Osteoblast (primary cell): ENCODE data around the gene ERFL. TPM values are rescaled to one million over a fixed set of nuclear protein-coding genes. Genes with fewer than 3 reads are reported as not detected.

Source experiments
- DNase-seq: peaks from one replicate; pipeline ENCODE4 v3.0.0; 2011; ENCODE audit warnings: low spot score, mixed read lengths; ENCODE audit not compliant: insufficient read length; ENCODE audit errors: missing footprints
- H2AFZ ChIP-seq: 2 replicates; pipeline ENCODE4 v1.6.0; 2011; ENCODE audit warnings: mild to moderate bottlenecking, low read length
- H3K27ac ChIP-seq: 2 replicates; pipeline ENCODE4 v1.5.1; 2011; ENCODE audit warnings: mild to moderate bottlenecking, low read depth, low read length, moderate library complexity
- H3K27me3 ChIP-seq: 2 replicates; pipeline ENCODE4 v1.6.0; 2012; ENCODE audit warnings: mild to moderate bottlenecking, control low read depth, inconsistent platforms, low read length, moderate library complexity; ENCODE audit not compliant: insufficient read depth
- H3K36me3 ChIP-seq: 2 replicates; pipeline ENCODE4 v1.5.1; 2011; ENCODE audit warnings: mild to moderate bottlenecking, low read length, control low read depth, moderate library complexity; ENCODE audit not compliant: insufficient read depth
- H3K4me1 ChIP-seq: 2 replicates; pipeline ENCODE4 v1.5.1; 2011; ENCODE audit warnings: mild to moderate bottlenecking, low read length, control low read depth, moderate library complexity; ENCODE audit not compliant: insufficient read depth
- H3K4me2 ChIP-seq: 2 replicates; pipeline ENCODE4 v1.6.0; 2011; ENCODE audit warnings: mild to moderate bottlenecking, low read length; ENCODE audit not compliant: insufficient read depth
- H3K4me3 ChIP-seq: fragments of 200-600 bp; sonication (generic); 3 replicates; pipeline ENCODE4 v1.5.1; 2012; ENCODE audit warnings: mild to moderate bottlenecking, low read length, inconsistent platforms; ENCODE audit not compliant: insufficient read depth
- H3K79me2 ChIP-seq: 2 replicates; pipeline ENCODE4 v1.6.0; 2012; ENCODE audit warnings: mild to moderate bottlenecking, low read length, control low read depth, inconsistent platforms; ENCODE audit not compliant: insufficient read depth
- H3K9me3 ChIP-seq: 2 replicates; pipeline ENCODE4 v1.5.1; 2011; ENCODE audit warnings: low read depth, low read length, control low read depth
- H4K20me1 ChIP-seq: 2 replicates; pipeline ENCODE4 v1.6.0; 2012; ENCODE audit warnings: mild to moderate bottlenecking, low read length, control low read depth; ENCODE audit not compliant: insufficient read depth
- total RNA-seq: library from RNA; depleted of rRNA; stranded (reverse); fragments of >200 nt; gene quantifications from 2 replicates; pipeline ENCODE4 v1.2.3, GENCODE V29; 2012
- TF ChIP-seq, protein P1 (sequence below): IDR thresholded peaks from 2 replicates; pipeline ENCODE4 v1.5.1; 2011; ENCODE audit warnings: mild to moderate bottlenecking, low read depth, low read length, moderate library complexity; ENCODE audit errors: extremely low read depth

Gene ERFL
- total RNA-seq, 1 donor = under 0.01 TPM

DNA sequence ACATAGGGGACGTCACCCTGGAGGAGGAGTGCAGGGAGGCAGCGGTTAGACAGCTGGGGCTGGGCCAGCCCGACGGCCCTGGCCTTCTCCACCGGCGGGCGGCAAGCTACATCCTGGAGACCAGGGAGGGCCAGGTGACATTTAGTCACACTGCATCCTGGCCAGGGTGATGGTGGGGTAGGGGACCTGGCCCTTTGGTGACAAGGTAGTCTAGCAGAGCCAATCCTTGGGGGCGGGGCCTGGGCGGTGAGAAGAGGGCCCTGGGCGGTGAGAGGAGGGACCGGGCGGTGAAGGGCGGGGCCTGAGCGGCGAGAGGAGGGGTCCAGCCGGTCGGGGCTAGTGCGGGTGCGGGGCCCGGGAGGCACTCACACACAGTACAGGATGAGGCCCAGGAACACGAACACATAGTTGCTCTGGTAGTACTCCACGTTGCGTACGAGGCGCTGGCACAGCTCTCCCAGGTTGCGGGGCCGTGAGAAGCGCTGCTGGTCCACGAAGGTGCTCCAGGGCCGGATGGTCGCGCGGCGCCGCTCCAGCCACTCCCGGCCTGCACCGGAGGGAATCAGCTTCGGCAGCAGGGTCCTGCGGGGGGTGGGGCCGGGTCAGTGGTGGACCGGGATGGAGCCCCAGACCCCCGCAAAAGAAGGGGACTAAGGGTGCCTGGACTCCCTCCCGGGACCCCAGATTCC lies 30.3 kb upstream of the ERFL start:
- Histone ChIP-seq H2AFZ (peak overlapping the region; percentile 84), H3K4me1 (peaks cover 9% of the 10 kb centered on the region), H3K4me2 (peak overlapping the region; percentile 89), H3K4me3 (peak overlapping the region; percentile 94), H3K27me3 (no peaks in the 10 kb centered on the region), H4K20me1 (peaks cover 15% of the 10 kb centered on the region), H3K27ac (peak overlapping the region; percentile 94), H3K9me3 (no peaks in the 10 kb centered on the region), H3K36me3 (peaks cover 14% of the 10 kb centered on the region), H3K79me2 (peaks cover 7% of the 10 kb centered on the region)
- DNase-seq = peak; percentile 98
- TF ChIP-seq, protein P1, sequence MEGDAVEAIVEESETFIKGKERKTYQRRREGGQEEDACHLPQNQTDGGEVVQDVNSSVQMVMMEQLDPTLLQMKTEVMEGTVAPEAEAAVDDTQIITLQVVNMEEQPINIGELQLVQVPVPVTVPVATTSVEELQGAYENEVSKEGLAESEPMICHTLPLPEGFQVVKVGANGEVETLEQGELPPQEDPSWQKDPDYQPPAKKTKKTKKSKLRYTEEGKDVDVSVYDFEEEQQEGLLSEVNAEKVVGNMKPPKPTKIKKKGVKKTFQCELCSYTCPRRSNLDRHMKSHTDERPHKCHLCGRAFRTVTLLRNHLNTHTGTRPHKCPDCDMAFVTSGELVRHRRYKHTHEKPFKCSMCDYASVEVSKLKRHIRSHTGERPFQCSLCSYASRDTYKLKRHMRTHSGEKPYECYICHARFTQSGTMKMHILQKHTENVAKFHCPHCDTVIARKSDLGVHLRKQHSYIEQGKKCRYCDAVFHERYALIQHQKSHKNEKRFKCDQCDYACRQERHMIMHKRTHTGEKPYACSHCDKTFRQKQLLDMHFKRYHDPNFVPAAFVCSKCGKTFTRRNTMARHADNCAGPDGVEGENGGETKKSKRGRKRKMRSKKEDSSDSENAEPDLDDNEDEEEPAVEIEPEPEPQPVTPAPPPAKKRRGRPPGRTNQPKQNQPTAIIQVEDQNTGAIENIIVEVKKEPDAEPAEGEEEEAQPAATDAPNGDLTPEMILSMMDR = no peak

DNA sequence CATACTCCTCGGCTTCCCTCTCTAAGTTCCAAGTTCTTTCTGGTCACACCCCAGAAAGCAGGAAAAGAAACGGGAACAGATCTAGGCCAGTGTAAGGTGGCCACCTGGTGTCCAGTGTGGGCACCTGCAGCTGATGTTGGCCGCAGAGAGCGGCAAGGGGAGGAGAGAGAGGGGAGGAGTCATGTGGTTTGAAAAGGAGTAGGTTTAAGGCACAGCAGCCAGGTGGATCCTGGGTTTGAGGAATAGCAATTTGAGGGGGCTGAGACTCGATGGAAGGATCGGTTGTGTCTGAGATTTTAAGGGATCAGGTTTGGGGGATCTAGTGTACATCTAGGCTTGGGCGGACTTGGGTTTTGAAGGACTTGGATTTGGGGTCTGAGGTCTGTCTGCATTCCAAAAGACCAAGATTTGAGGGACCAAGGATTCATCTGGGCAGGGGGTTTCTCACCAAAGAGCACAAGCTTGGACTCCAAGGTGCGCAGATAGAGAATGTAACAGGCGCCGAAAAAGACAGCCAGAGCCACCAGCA lies 29.7 kb upstream of the ERFL start:
- TF ChIP-seq, protein P1 = peak; percentile 84
- Histone ChIP-seq H2AFZ (peak overlapping the region; percentile 84), H3K4me3 (peak overlapping the region; percentile 94), H3K27me3 (no peaks in the 10 kb centered on the region), H3K4me1 (peaks cover 9% of the 10 kb centered on the region), H3K36me3 (peaks cover 14% of the 10 kb centered on the region), H4K20me1 (peaks cover 15% of the 10 kb centered on the region), H3K27ac (peak overlapping the region; percentile 94), H3K79me2 (peaks cover 7% of the 10 kb centered on the region), H3K9me3 (no peaks in the 10 kb centered on the region), H3K4me2 (peak overlapping the region; percentile 89)
- peak; percentile 97 for DNase-seq

DNA sequence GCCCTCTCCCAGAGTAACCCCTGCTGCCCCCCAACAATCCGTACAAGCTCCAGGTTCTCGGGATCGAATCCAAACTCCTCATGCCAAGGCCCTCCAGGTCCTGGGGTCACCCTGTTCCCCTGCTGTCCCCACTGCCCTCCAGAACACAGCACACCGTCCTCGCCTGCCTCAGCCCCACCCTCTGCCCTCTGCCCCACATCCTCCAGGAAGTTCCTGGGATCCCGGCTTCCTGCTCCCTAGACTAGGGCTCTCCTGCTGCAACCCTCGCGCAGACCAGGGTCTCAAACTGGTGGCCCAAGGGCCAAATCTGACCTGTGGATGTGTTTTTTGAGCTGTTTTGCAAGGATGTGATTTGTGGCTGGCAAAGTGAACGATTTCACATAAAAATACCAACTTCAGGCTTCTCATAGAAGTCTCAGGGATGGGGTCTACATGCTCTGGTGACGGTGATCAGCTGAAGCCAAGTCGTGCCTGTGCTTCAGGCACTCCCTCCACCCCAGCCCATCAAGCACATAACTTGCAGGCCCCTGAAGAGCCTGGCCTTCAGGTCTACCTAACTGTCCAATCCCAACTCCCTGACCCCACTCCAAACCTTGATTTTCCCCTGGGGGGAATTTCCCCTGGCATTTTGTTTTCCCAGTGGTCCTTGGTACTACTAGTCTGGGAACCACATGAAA lies 29.1 kb upstream of the ERFL start:
- Histone ChIP-seq H3K9me3 (no peaks in the 10 kb centered on the region), H3K27ac (no peak overlapping the region), H4K20me1 (peaks cover 15% of the 10 kb centered on the region), H3K36me3 (peaks cover 14% of the 10 kb centered on the region), H3K4me2 (peak overlapping the region; percentile 89), H2AFZ (no peak overlapping the region), H3K4me3 (no peak overlapping the region), H3K79me2 (peaks cover 7% of the 10 kb centered on the region), H3K4me1 (peaks cover 9% of the 10 kb centered on the region), H3K27me3 (no peaks in the 10 kb centered on the region)
- DNase-seq = peak; percentile 48
- TF ChIP-seq, protein P1 = no peak

DNA sequence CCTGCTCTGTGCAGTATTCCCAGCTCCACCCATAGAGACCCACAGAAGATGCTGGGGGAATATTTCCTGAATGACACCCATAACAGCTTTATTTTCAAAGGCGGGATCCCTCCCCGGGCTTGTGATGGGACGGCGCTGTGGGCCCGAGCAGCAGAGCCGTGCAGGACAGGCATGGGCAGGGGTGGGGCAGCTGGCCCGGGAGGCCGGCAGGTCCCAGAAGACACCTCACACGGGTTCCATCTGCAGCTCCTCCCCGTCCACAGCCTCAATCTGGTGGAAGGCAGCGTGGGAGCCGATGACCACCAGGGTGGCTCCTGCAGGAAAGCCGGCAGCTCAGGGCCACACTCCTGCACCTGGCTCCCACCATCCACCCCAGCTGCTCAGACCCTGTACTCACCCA lies 28.4 kb upstream of the ERFL start:
- peaks cover 15% of the 10 kb centered on the region for H4K20me1 ChIP-seq
- H2AFZ ChIP-seq = no peak overlapping the region
- H3K4me1 ChIP-seq = peaks cover 9% of the 10 kb centered on the region
- peak; percentile 15 for DNase-seq
- H3K4me3 ChIP-seq = no peak overlapping the region
- no peak overlapping the region for H3K27ac ChIP-seq
- H3K9me3 ChIP-seq = no peaks in the 10 kb centered on the region
- H3K4me2 ChIP-seq = no peak overlapping the region
- TF ChIP-seq, protein P1 = no peak
- H3K27me3 ChIP-seq = no peaks in the 10 kb centered on the region
- H3K79me2 ChIP-seq = peaks cover 7% of the 10 kb centered on the region
- peaks cover 14% of the 10 kb centered on the region for H3K36me3 ChIP-seq
